WERI-Rb-1 (cell line): ENCODE data around the gene RPL9.
"Not testable (repeated sequence)": the region's sequence is repeated elsewhere in the genome, so short reads cannot be mapped to it uniquely, and the experiment has no call there.

Source experiments
- DNase-seq: peaks from one replicate; pipeline ENCODE4 v3.0.0-alpha.2; 2020
- H3K27ac ChIP-seq: fragments of 250-450 bp; sonication (Bioruptor Pico); 2 replicates; pipeline ENCODE4 v1.5.1; 2020; ENCODE audit warnings: mild to moderate bottlenecking, moderate library complexity
- H3K27me3 ChIP-seq: fragments of 250-450 bp; sonication (Bioruptor Pico); 2 replicates; pipeline ENCODE4 v1.5.1; 2021; ENCODE audit warnings: mild to moderate bottlenecking, low read depth, moderate library complexity; ENCODE audit not compliant: insufficient read depth, severe bottlenecking
- H3K36me3 ChIP-seq: fragments of 250-450 bp; sonication (Bioruptor Pico); 2 replicates; pipeline ENCODE4 v1.5.1; 2020; ENCODE audit warnings: mild to moderate bottlenecking, moderate library complexity
- H3K4me3 ChIP-seq: 2 replicates; pipeline ENCODE4 v1.5.1; 2011; ENCODE audit warnings: low read depth, mild to moderate bottlenecking, control low read depth, low read length
- H3K9me3 ChIP-seq: fragments of 250-450 bp; sonication (Bioruptor Pico); 2 replicates; pipeline ENCODE4 v1.5.1; 2021; ENCODE audit warnings: mild to moderate bottlenecking, moderate library complexity; ENCODE audit not compliant: severe bottlenecking
- CTCF ChIP-seq: IDR thresholded peaks from 2 replicates; pipeline ENCODE4 v1.5.1; 2011; ENCODE audit warnings: low read depth, mild to moderate bottlenecking, control low read depth, inconsistent platforms, low read length

The RPL9 gene

GRCh38 chr4:39458505-39459300 lies at the start of gene RPL9, which contains the start of gene LIAS:
Gene RPL9, minus strand, starts transcription at chr4:39458922. Its CDS starts 483 bp downstream, at chr4:39458439.
Gene LIAS, plus strand, starts transcription at chr4:39459056. Its CDS starts 62 bp downstream, at chr4:39459118.
- Histone ChIP-seq H3K27ac (peak within 1 kb of the TSS; percentile 89), H3K9me3 (no peaks in the 10 kb centered on the region), H3K27me3 (no peaks in the 10 kb centered on the region), H3K4me3 (peak within 1 kb of the TSS; percentile 99), H3K36me3 (peaks cover 65% of the 10 kb centered on the region)
- no peak for TF ChIP-seq CTCF
- DNase-seq = peak; percentile 98

- no peak overlapping the region for H3K27ac ChIP-seq
- H3K36me3 ChIP-seq = peaks cover 96% of the 10 kb centered on the region
- no peak overlapping the region for H3K4me3 ChIP-seq
- TF ChIP-seq CTCF = no peak
- H3K9me3 ChIP-seq = no peaks in the 10 kb centered on the region
- no peak for DNase-seq
- H3K27me3 ChIP-seq = no peaks in the 10 kb centered on the region
These were observed 46.9 kb upstream of the RPL9 start for GRCh38 chr4:39505581-39505980.

- DNase-seq = no peak
- TF ChIP-seq CTCF = no peak
- no peak overlapping the region for H3K27ac ChIP-seq
- H3K27me3 ChIP-seq = no peaks in the 10 kb centered on the region
- H3K4me3 ChIP-seq = no peak overlapping the region
- no peaks in the 10 kb centered on the region for H3K9me3 ChIP-seq
- peaks cover 94% of the 10 kb centered on the region for H3K36me3 ChIP-seq
These were observed 45.8 kb upstream of the RPL9 start for GRCh38 chr4:39504538-39504937.

GRCh38 chr4:39502664-39503035 lies 43.9 kb upstream of the RPL9 start:
- not testable (repeated sequence) for DNase-seq, H3K27me3 ChIP-seq, H3K4me3 ChIP-seq, H3K27ac ChIP-seq, H3K9me3 ChIP-seq
- H3K36me3 ChIP-seq = peaks cover 87% of the 10 kb centered on the region

- no peaks in the 10 kb centered on the region for H3K27me3 ChIP-seq
- H3K9me3 ChIP-seq = no peaks in the 10 kb centered on the region
- H3K27ac ChIP-seq = no peak overlapping the region
- H3K4me3 ChIP-seq = no peak overlapping the region
- peaks cover 82% of the 10 kb centered on the region for H3K36me3 ChIP-seq
- no peak for TF ChIP-seq CTCF
- DNase-seq = no peak
These were observed 43.4 kb upstream of the RPL9 start for GRCh38 chr4:39502019-39502663.

GRCh38 chr4:39498727-39499020 lies 40.0 kb upstream of the RPL9 start:
- no peaks in the 10 kb centered on the region for H3K9me3 ChIP-seq
- H3K27me3 ChIP-seq = no peaks in the 10 kb centered on the region
- no peak for DNase-seq
- TF ChIP-seq CTCF = no peak
- H3K27ac ChIP-seq = no peak overlapping the region
- no peak overlapping the region for H3K4me3 ChIP-seq
- H3K36me3 ChIP-seq = peaks cover 49% of the 10 kb centered on the region
